Body of pancreas (tissue), 4 donors: ENCODE measurements around the gene TNS3. TPM values are rescaled to one million over a fixed set of nuclear protein-coding genes. Genes with fewer than 3 reads are reported as not detected.

ENCODE experiments used
- ATAC-seq: fragments of 150-250 bp; one replicate; pipeline ENCODE4 v1.9.1; 2016
- DNase-seq, 4 donors: peaks; one replicate each; pipeline ENCODE4 v3.0.0-alpha.2; 2019
- H3K27ac ChIP-seq, 4 donors: fragments of 200-600 bp; sonication (generic); 1 replicate in 3 of 4; 2 replicates in 1 of 4; pipeline versions ENCODE4 v1.5.1 to v1.6.1; 2016 to 2019; ENCODE audit warnings: mild to moderate bottlenecking in 1 of 4, mixed read lengths in 1 of 4, moderate library complexity in 1 of 4
- H3K27me3 ChIP-seq, 2 donors: fragments of 200-600 bp; sonication (generic); one replicate each; pipeline ENCODE4 v1.6.0; 2016; ENCODE audit warnings: mild to moderate bottlenecking in 1 of 2
- H3K36me3 ChIP-seq, 2 donors: fragments of 200-600 bp; sonication (generic); replicated peaks in 1 of 2; 2 replicates each; pipeline ENCODE4 v1.5.1; 2016; ENCODE audit warnings: low read depth in 2 of 2; ENCODE audit not compliant: insufficient read depth in 1 of 2
- H3K4me1 ChIP-seq: fragments of 200-600 bp; sonication (generic); one replicate; pipeline ENCODE4 v1.6.0; 2016
- H3K4me3 ChIP-seq, 2 donors: fragments of 200-600 bp; sonication (generic); 1 replicate in 1 of 2; 2 replicates in 1 of 2; pipeline ENCODE4 v1.5.1; 2016 to 2019
- H3K9me3 ChIP-seq, 3 donors: fragments of 200-600 bp; sonication (generic); 1 replicate in 2 of 3; 2 replicates in 1 of 3; pipeline ENCODE4 v1.5.1; 2016
- POLR2A ChIP-seq, 3 donors: fragments of 450-650 bp; IDR thresholded peaks; one replicate each; pipeline ENCODE4 v1.6.1; 2016; ENCODE audit warnings: antibody characterized with exemption in 3 of 3, mild to moderate bottlenecking in 2 of 3
- WGBS, 2 donors: methylation state at CpG; one replicate each; pipeline ENCODE4 v1.1.5; 2017; 5-methylcytosine and 5-hydroxymethylcytosine counted together
- intact Hi-C: fragments of 100-400 bp; cut with DNase I; formaldehyde crosslinking; loops from one replicate; pipeline ENCODE4 v1.15.1; 2023
- total RNA-seq, 2 donors: library from RNA; depleted of rRNA; stranded (reverse); fragments of >200 nt; gene quantifications; one replicate each; pipeline ENCODE4 v1.1.0, GENCODE V29; 2016
- TF ChIP-seq, protein P1 (sequence below), 7 experiments: fragments of 450-650 bp in 4 of 7; fragments of 200-600 bp in 3 of 7; sonication (generic) in 3 of 7; IDR thresholded peaks; one replicate each; pipeline ENCODE4 v1.5.1; 2016 to 2019; ENCODE audit warnings: antibody characterized with exemption in 7 of 7

TNS3 gene
- total RNA-seq, 2 donors from 2014 or later: 100 to 265 TPM

DNA sequence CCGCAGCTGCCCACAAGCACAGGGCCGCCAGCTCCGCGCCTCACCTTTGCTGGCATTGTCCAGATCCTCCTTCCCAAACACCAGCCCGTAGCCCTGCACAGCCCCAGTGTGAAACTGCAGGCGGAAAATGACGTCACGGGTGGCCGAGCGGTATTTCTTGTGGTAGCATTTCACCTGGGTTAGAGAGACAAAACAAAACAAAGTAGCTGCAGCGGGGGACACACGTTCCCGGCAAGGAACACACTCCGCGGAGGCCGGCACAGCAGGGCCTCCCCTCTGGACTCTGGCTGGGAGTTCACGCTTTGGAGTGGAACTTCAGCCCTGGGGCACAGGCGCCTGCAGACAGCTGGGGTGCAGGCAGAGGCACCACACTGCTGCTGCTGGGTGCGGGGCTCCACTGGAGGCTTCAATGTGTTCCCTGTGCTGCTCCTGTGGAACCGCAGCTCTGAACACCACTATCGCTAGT is 181.1 kb downstream of the TNS3 start:
- Histone ChIP-seq H3K27me3 (no peaks in the 10 kb centered on the region), H3K4me3 (no peak overlapping the region), H3K9me3 (no peaks in the 10 kb centered on the region), H3K27ac (no peak overlapping the region), H3K36me3 (peaks cover 7 to 20% of the 10 kb centered on the region in 2 donors), H3K4me1 (peaks cover 20% of the 10 kb centered on the region)
- 96 to 97% methylated on average over 21 of the region's 21 CpGs for WGBS, 2 donors
- TF ChIP-seq, protein P1, sequence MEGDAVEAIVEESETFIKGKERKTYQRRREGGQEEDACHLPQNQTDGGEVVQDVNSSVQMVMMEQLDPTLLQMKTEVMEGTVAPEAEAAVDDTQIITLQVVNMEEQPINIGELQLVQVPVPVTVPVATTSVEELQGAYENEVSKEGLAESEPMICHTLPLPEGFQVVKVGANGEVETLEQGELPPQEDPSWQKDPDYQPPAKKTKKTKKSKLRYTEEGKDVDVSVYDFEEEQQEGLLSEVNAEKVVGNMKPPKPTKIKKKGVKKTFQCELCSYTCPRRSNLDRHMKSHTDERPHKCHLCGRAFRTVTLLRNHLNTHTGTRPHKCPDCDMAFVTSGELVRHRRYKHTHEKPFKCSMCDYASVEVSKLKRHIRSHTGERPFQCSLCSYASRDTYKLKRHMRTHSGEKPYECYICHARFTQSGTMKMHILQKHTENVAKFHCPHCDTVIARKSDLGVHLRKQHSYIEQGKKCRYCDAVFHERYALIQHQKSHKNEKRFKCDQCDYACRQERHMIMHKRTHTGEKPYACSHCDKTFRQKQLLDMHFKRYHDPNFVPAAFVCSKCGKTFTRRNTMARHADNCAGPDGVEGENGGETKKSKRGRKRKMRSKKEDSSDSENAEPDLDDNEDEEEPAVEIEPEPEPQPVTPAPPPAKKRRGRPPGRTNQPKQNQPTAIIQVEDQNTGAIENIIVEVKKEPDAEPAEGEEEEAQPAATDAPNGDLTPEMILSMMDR (IDR thresholded peaks at IDR 0.05): no peak
- TF ChIP-seq POLR2A (IDR thresholded peaks at IDR 0.05): no peak
- intact Hi-C loops: no loop called here
- ATAC-seq: no peak
- peak in 1 of 4 donors; percentile 7 for DNase-seq

DNA sequence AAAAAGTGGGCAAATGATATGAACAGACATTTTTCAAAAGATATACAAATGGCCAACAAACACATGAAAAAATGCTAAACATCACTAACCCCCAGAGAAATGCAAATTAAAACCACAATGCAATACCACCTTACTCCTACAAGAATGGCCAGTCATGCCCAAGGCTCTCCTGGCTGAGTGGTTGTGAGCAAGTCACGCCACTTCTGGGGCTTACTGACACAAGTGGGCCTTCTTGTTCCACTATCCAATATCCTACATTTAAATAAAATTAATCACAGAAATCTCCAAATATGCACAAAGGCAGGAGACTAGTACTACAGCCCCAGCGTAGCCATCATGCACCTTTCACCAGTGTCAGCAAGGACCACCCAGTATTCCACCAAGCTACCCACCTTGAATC is 181.9 kb downstream of the TNS3 start:
- intact Hi-C loops: no loop called here
- Histone ChIP-seq H3K27me3 (no peaks in the 10 kb centered on the region), H3K9me3 (no peaks in the 10 kb centered on the region), H3K4me1 (peaks cover 12% of the 10 kb centered on the region), H3K36me3 (peaks cover 12 to 26% of the 10 kb centered on the region in 2 donors), H3K4me3 (no peak overlapping the region), H3K27ac (no peak overlapping the region)
- DNase-seq (no peak), ATAC-seq (no peak)
- WGBS, 2 donors: 90 to 93% methylated on average over 2 of the region's 2 CpGs
- no peak for TF ChIP-seq POLR2A (IDR thresholded peaks at IDR 0.05)
- TF ChIP-seq, protein P1 (IDR thresholded peaks at IDR 0.05): no peak

DNA sequence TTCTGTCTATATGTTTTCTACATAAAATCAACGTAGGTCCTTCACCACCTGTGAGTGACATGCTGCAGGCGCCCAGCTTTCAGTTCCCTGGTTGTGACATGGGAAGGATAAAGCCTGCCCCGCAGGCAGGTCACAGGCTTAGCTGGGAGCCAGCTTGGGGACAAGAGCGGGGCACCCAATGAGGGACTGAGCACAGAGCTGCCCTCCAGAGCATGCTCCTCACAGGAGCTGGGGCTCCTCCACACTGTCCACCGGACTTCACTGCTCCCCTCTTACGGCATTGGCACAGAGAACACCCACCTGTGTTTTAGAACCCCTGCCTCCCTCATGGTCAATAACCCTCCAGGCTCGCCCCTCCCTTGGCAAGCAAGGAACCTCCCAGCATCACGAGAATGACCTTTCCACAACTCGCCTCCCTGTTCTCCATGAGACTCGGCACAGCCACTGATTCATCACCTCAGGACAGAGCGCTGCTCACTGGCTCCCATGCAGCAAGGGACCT is 187.1 kb downstream of the TNS3 start:
- ATAC-seq (no peak), DNase-seq (peak in 1 of 4 donors; percentile 7)
- intact Hi-C loops: no loop called here
- Histone ChIP-seq H3K4me1 (peaks cover 22% of the 10 kb centered on the region), H3K27me3 (no peaks in the 10 kb centered on the region), H3K27ac (no peak overlapping the region), H3K4me3 (no peak overlapping the region), H3K9me3 (no peaks in the 10 kb centered on the region), H3K36me3 (peaks cover 19 to 31% of the 10 kb centered on the region in 2 donors)
- 86 to 92% methylated on average over 9 to 11 of the region's 11 CpGs for WGBS, 2 donors
- TF ChIP-seq, protein P1 (IDR thresholded peaks at IDR 0.05): no peak
- TF ChIP-seq POLR2A (IDR thresholded peaks at IDR 0.05): no peak

DNA sequence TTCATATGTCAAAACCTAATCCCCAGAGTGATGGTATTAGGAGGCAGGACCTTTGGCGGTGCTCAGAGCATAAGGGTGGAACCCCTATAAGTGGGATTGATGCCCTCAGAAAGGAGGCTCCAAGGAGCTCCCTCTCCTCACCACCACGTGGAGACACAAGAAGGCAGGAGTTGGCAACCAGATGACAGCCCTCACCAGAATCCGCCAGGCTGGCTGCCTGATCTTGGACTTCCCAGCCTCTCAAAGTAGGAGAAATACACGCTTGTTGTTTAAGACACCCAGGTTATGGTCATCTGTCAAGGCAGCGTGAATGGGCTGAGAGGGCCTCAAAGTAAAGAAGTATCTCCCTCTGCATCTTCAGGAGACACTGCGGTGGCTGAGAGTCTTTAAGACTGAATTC is 187.7 kb downstream of the TNS3 start:
- no peak overlapping the region for H3K4me3 ChIP-seq
- peak in 1 of 4 donors; percentile 8 for DNase-seq
- no peak overlapping the region for H3K27ac ChIP-seq
- peaks cover 22% of the 10 kb centered on the region for H3K4me1 ChIP-seq
- no peak for ATAC-seq
- no peaks in the 10 kb centered on the region for H3K9me3 ChIP-seq
- H3K36me3 ChIP-seq: peaks cover 19 to 34% of the 10 kb centered on the region in 2 donors
- intact Hi-C loops: no loop called here
- 87 to 90% methylated on average over 6 of the region's 6 CpGs for WGBS, 2 donors
- no peaks in the 10 kb centered on the region for H3K27me3 ChIP-seq
- TF ChIP-seq, protein P1 (IDR thresholded peaks at IDR 0.05): no peak
- no peak for TF ChIP-seq POLR2A (IDR thresholded peaks at IDR 0.05)

DNA sequence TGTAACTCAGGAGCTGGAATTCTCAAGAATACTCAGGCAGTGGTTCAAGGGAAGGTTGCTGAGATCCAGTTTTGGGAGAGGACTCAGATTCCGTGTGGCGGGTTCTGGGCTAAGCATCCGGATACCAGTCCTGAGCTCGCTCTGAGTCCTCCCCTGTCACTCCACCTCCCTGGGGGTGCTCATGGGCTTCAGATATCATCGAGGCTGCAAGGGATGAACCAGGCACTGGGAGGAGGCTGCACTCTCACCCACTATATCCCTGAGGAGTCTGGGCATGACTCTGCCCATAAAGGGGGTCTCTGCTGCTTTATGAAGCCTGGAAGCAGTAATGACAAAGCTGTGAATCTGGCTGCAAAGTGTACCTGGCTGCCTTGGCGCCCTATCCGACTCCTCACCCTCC is 188.5 kb downstream of the TNS3 start:
- intact Hi-C loops: no loop called here
- H3K36me3 ChIP-seq: peaks cover 19 to 34% of the 10 kb centered on the region in 2 donors
- no peak overlapping the region for H3K4me3 ChIP-seq
- no peaks in the 10 kb centered on the region for H3K9me3 ChIP-seq
- DNase-seq (no peak), ATAC-seq (no peak)
- no peak overlapping the region for H3K27ac ChIP-seq
- no peak for TF ChIP-seq POLR2A (IDR thresholded peaks at IDR 0.05)
- 89 to 94% methylated on average over 7 of the region's 7 CpGs for WGBS, 2 donors
- H3K4me1 ChIP-seq: peaks cover 22% of the 10 kb centered on the region
- H3K27me3 ChIP-seq: no peaks in the 10 kb centered on the region
